H9 (cell line): ENCODE measurements around the gene RANBP3. TPM values are rescaled to one million over a fixed set of nuclear protein-coding genes. Genes with fewer than 3 reads are reported as not detected.

Experiments
- DNase-seq: peaks from one replicate; pipeline ENCODE4 v3.0.0-alpha.2; 2017
- H2AFZ ChIP-seq: one replicate; pipeline ENCODE4 v1.6.1; 2013; ENCODE audit warnings: mild to moderate bottlenecking, low read length, control low read depth, moderate library complexity
- H2AK5ac ChIP-seq: 2 replicates; pipeline ENCODE4 v1.6.1; 2013; ENCODE audit warnings: low read length, control low read depth, mixed read lengths; ENCODE audit not compliant: insufficient read length
- H2BK120ac ChIP-seq: one replicate; pipeline ENCODE4 v1.6.1; 2013; ENCODE audit warnings: low read depth, mild to moderate bottlenecking, low read length, control low read depth, inconsistent platforms; ENCODE audit not compliant: poor library complexity, severe bottlenecking
- H2BK12ac ChIP-seq: 2 replicates; pipeline ENCODE4 v1.6.1; 2013; ENCODE audit warnings: low read length, control low read depth, mixed read lengths, low read depth; ENCODE audit not compliant: insufficient read length
- H2BK15ac ChIP-seq: 2 replicates; pipeline ENCODE4 v1.6.1; 2013; ENCODE audit warnings: low read depth, low read length, control low read depth
- H2BK20ac ChIP-seq: one replicate; pipeline ENCODE4 v1.6.1; 2013; ENCODE audit warnings: low read depth, mild to moderate bottlenecking, low read length, control low read depth, inconsistent platforms; ENCODE audit not compliant: poor library complexity, severe bottlenecking
- H2BK5ac ChIP-seq: 2 replicates; pipeline ENCODE4 v1.6.1; 2013; ENCODE audit warnings: low read length, control low read depth, mixed read lengths; ENCODE audit not compliant: insufficient read length
- H3K14ac ChIP-seq: 2 replicates; pipeline ENCODE4 v1.6.1; 2013; ENCODE audit warnings: low read length, control low read depth; ENCODE audit not compliant: insufficient read depth
- H3K18ac ChIP-seq: 2 replicates; pipeline ENCODE4 v1.6.1; 2013; ENCODE audit warnings: low read depth, mild to moderate bottlenecking, mixed read lengths, low read length, control low read depth; ENCODE audit not compliant: insufficient read length
- H3K23ac ChIP-seq: 2 replicates; pipeline ENCODE4 v1.6.1; 2013; ENCODE audit warnings: low read length, control low read depth, mixed read lengths, low read depth; ENCODE audit not compliant: insufficient read length
- H3K23me2 ChIP-seq: 2 replicates; pipeline ENCODE4 v1.6.1; 2013; ENCODE audit warnings: low read depth, mild to moderate bottlenecking, mixed read lengths, low read length, control low read depth; ENCODE audit not compliant: insufficient read length, poor library complexity, severe bottlenecking
- H3K27ac ChIP-seq: 2 replicates; pipeline ENCODE4 v1.5.1; 2013; ENCODE audit warnings: low read length, control low read depth, mixed read lengths, low read depth; ENCODE audit not compliant: insufficient read length
- H3K27me3 ChIP-seq: 2 replicates; pipeline ENCODE4 v1.6.1; 2013; ENCODE audit warnings: low read length, control low read depth, inconsistent platforms; ENCODE audit not compliant: insufficient read depth
- H3K4ac ChIP-seq: 2 replicates; pipeline ENCODE4 v1.6.1; 2013; ENCODE audit warnings: low read depth, mild to moderate bottlenecking, control low read depth, inconsistent platforms, low read length, moderate library complexity
- H3K4me1 ChIP-seq: 2 replicates; pipeline ENCODE4 v1.6.1; 2013; ENCODE audit warnings: low read length, control low read depth, inconsistent platforms; ENCODE audit not compliant: insufficient read depth
- H3K4me2 ChIP-seq: 2 replicates; pipeline ENCODE4 v1.6.1; 2013; ENCODE audit warnings: low read length, control low read depth, mixed read lengths; ENCODE audit not compliant: insufficient read length, insufficient read depth
- H3K56ac ChIP-seq: 2 replicates; pipeline ENCODE4 v1.6.1; 2013; ENCODE audit warnings: low read depth, mild to moderate bottlenecking, mixed read lengths, low read length, control low read depth; ENCODE audit not compliant: insufficient read length
- H3K79me1 ChIP-seq: 2 replicates; pipeline ENCODE4 v1.6.1; 2013; ENCODE audit warnings: low read depth, mild to moderate bottlenecking, moderate library complexity, low read length, control low read depth, inconsistent platforms; ENCODE audit not compliant: insufficient read depth, poor library complexity, severe bottlenecking
- H3K79me2 ChIP-seq: 2 replicates; pipeline ENCODE4 v1.6.1; 2013; ENCODE audit warnings: low read length, control low read depth, inconsistent platforms; ENCODE audit not compliant: insufficient read depth
- H3K9ac ChIP-seq: 2 replicates; pipeline ENCODE4 v1.6.1; 2013; ENCODE audit warnings: low read length, control low read depth, mixed read lengths; ENCODE audit not compliant: insufficient read length; ENCODE audit errors: extremely low read depth
- H3K9me3 ChIP-seq: one replicate; pipeline ENCODE4 v1.6.1; 2013; ENCODE audit warnings: low read depth, low read length, inconsistent platforms; ENCODE audit not compliant: control insufficient read depth
- H3T11ph ChIP-seq: one replicate; pipeline ENCODE4 v1.6.1; 2013; ENCODE audit warnings: mild to moderate bottlenecking, low read length, control low read depth, inconsistent platforms
- H4K20me1 ChIP-seq: one replicate; pipeline ENCODE4 v1.6.1; 2013; ENCODE audit not compliant: control insufficient read depth, insufficient read length, insufficient read depth
- H4K5ac ChIP-seq: 2 replicates; pipeline ENCODE4 v1.6.1; 2013; ENCODE audit warnings: low read depth, mild to moderate bottlenecking, mixed read lengths, low read length, control low read depth; ENCODE audit not compliant: insufficient read length
- H4K8ac ChIP-seq: replicated peaks from 2 replicates; pipeline ENCODE4 v1.6.1; 2013; ENCODE audit warnings: low read length, control low read depth, mixed read lengths, low read depth; ENCODE audit not compliant: insufficient read length
- H4K91ac ChIP-seq: 2 replicates; pipeline ENCODE4 v1.6.1; 2013; ENCODE audit warnings: low read depth, mild to moderate bottlenecking, moderate library complexity, mixed read lengths, low read length, control low read depth; ENCODE audit not compliant: insufficient read length
- H3K27ac Mint-ChIP-seq, 3 experiments: 2 replicates in 2 of 3; 3 replicates in 1 of 3; pipeline ENCODE4 v1.8.0; 2020 to 2021; ENCODE audit warnings: mixed read lengths in 3 of 3, mild to moderate bottlenecking in 1 of 3, moderate library complexity in 1 of 3
- H3K27me3 Mint-ChIP-seq: 2 replicates; pipeline ENCODE4 v1.8.0; 2021; ENCODE audit warnings: low read depth, mild to moderate bottlenecking, moderate library complexity, mixed read lengths
- H3K36me3 Mint-ChIP-seq, 3 experiments: 2 replicates in 2 of 3; 3 replicates in 1 of 3; pipeline ENCODE4 v1.8.0; 2020 to 2021; ENCODE audit warnings: low read depth in 3 of 3, mixed read lengths in 3 of 3; ENCODE audit not compliant: insufficient read depth in 1 of 3
- H3K4me1 Mint-ChIP-seq, 2 experiments: 2 replicates each; pipeline ENCODE4 v1.8.0; 2020; ENCODE audit warnings: mixed read lengths in 2 of 2
- H3K4me3 Mint-ChIP-seq, 2 experiments: 2 replicates in 1 of 2; 3 replicates in 1 of 2; pipeline ENCODE4 v1.8.0; 2020 to 2021; ENCODE audit warnings: mild to moderate bottlenecking in 2 of 2, mixed read lengths in 2 of 2, moderate library complexity in 1 of 2
- H3K9me3 Mint-ChIP-seq, 2 experiments: 2 replicates in 1 of 2; 3 replicates in 1 of 2; pipeline ENCODE4 v1.8.0; 2020; ENCODE audit warnings: mild to moderate bottlenecking in 2 of 2, mixed read lengths in 2 of 2, moderate library complexity in 1 of 2
- CTCF ChIP-seq: fragments of 200-600 bp; sonication (generic); conservative IDR thresholded peaks from 3 replicates; pipeline ENCODE4 v1.8.0; 2021; ENCODE audit warnings: antibody characterized with exemption, mild to moderate bottlenecking
- WGBS: extraction: QIAGEN DNeasy Blood & Tissue Kit; methylation state at CpG from one replicate; pipeline ENCODE4 v1.1.7; 2013; ENCODE audit warnings: missing lambda C conversion rate, low lambda C conversion rate, mixed read lengths; ENCODE audit not compliant: insufficient read length; ENCODE audit errors: extremely low coverage; 5-methylcytosine and 5-hydroxymethylcytosine counted together
- total RNA-seq: library from RNA; stranded (reverse); gene quantifications from 2 replicates; pipeline ENCODE4 v1.2.1, GENCODE V29; 2021

The RANBP3 gene
- total RNA-seq, 1 experiment from 2014 or later = 86.5 TPM

GRCh38 chr19:5951338-5951861 lies 26.5 kb downstream of the RANBP3 start:
- H3K27ac Mint-ChIP-seq = peak overlapping the region in 2 of 3 experiments; percentile 40 to 78; a peak in 3 of 7 replicates

More at GRCh38 chr19:5951338-5951861, 26.5 kb downstream of the RANBP3 start:
- Histone ChIP-seq H3K9ac (no peak overlapping the region), H2BK12ac (no peak overlapping the region), H2BK5ac (no peak overlapping the region), H3K23ac (no peak overlapping the region), H4K8ac (no peak overlapping the region), H3K27ac (no peak overlapping the region), H2AK5ac (no peak overlapping the region), H3K4me2 (peak overlapping the region; percentile 19), H4K5ac (no peak overlapping the region), H3K23me2 (no peaks in the 10 kb centered on the region), H3T11ph (no peak overlapping the region), H3K27me3 (no peaks in the 10 kb centered on the region), H3K18ac (no peak overlapping the region), H3K4ac (no peak overlapping the region), H4K20me1 (no peaks in the 10 kb centered on the region), H4K91ac (no peak overlapping the region), H3K79me2 (peaks cover 3% of the 10 kb centered on the region; the same call in 1 of the 2 replicates), H3K14ac (no peak overlapping the region; the same call in 1 of the 2 replicates), H3K79me1 (peaks cover 10% of the 10 kb centered on the region), H3K56ac (no peak overlapping the region), H2BK120ac (no peak overlapping the region), H3K4me1 (peaks cover 27% of the 10 kb centered on the region), H2AFZ (no peak overlapping the region), H2BK15ac (no peak overlapping the region), H2BK20ac (no peak overlapping the region), H3K9me3 (no peaks in the 10 kb centered on the region)
- WGBS = no CpG with 5 or more reads among the region's 19 CpGs
- Mint-ChIP-seq H3K27me3 (peaks cover 1% of the 10 kb centered on the region; the same call in 1 of the 2 replicates), H3K4me3 (peak overlapping the region in 1 of 2 experiments; percentile 63; a peak in 4 of 5 replicates), H3K36me3 (peaks cover 2 to 13% (median 4%) of the 10 kb centered on the region in 3 experiments; a peak in 6 of 7 replicates), H3K4me1 (peaks cover 84 to 87% of the 10 kb centered on the region in 2 experiments), H3K9me3 (no peaks in the 10 kb centered on the region)
- no peak for TF ChIP-seq CTCF
- peak; percentile 46 for DNase-seq
